Measurements from ENCODE around the gene MAP1A.

- TF ChIP-seq CTCF (IDR thresholded peaks at IDR 0.05): no peak
- no peak for TF ChIP-seq ZFX (IDR thresholded peaks at IDR 0.05; ENCODE audit: borderline replicate concordance)
These were observed 17.8 kb upstream of the MAP1A start for GRCh38 chr15:43499635-43500034.
